H1 (cell line): Measurements from ENCODE around the gene ZBTB46. TPM values are rescaled to one million over a fixed set of nuclear protein-coding genes. Genes with fewer than 3 reads are reported as not detected.

Experiments used
- CTCF ChIA-PET: fragments of 300-600 bp; sonication (Branson Sonifier 250); formaldehyde crosslinking; loops from one replicate; lab custom pipeline; 2021; ENCODE audit not compliant: partially characterized antibody; lab: Charles Lee
- POLR2A ChIA-PET: fragments of 300-600 bp; sonication (Branson Sonifier 250); formaldehyde crosslinking; loops from one replicate; lab custom pipeline; 2021; ENCODE audit warnings: inconsistent platforms; ENCODE audit not compliant: partially characterized antibody; lab: Charles Lee
- DNase-seq, 2 experiments: peaks; one replicate each; pipeline versions ENCODE4 v3.0.0 to v3.0.0-alpha.2; 2010 to 2022; ENCODE audit warnings: low spot score in 2 of 2, low read depth in 1 of 2, mixed read lengths in 1 of 2
- FAIRE-seq: peaks from 2 replicates; lab custom pipeline; 2011; peaks lifted over from hg19 to GRCh38; lab: Jason Lieb, UNC
- H2AFZ ChIP-seq: 2 replicates; pipeline ENCODE4 v1.8.1; 2012; ENCODE audit warnings: low read length, inconsistent platforms
- H2AK5ac ChIP-seq: 2 replicates; pipeline ENCODE4 v1.6.1; 2013; ENCODE audit warnings: low read depth, low read length
- H2BK120ac ChIP-seq: replicated peaks from 2 replicates; pipeline ENCODE3; 2013; ENCODE audit warnings: low read depth, low read length, inconsistent platforms
- H2BK12ac ChIP-seq: 2 replicates; pipeline ENCODE4 v1.6.1; 2013; ENCODE audit warnings: low read depth, low read length
- H2BK15ac ChIP-seq: 2 replicates; pipeline ENCODE4 v1.6.1; 2013; ENCODE audit warnings: low read length
- H2BK20ac ChIP-seq: 2 replicates; pipeline ENCODE4 v1.6.1; 2013; ENCODE audit warnings: low read length
- H2BK5ac ChIP-seq: 2 replicates; pipeline ENCODE4 v1.6.1; 2013; ENCODE audit warnings: low read depth, low read length
- H3K14ac ChIP-seq: 2 replicates; pipeline ENCODE4 v1.6.1; 2013; ENCODE audit warnings: inconsistent platforms; ENCODE audit not compliant: insufficient read length
- H3K18ac ChIP-seq: 2 replicates; pipeline ENCODE4 v1.6.1; 2013; ENCODE audit warnings: low read length; ENCODE audit errors: extremely low read depth
- H3K23ac ChIP-seq: 2 replicates; pipeline ENCODE4 v1.6.1; 2013; ENCODE audit warnings: inconsistent platforms; ENCODE audit not compliant: insufficient read length
- H3K23me2 ChIP-seq: 2 replicates; pipeline ENCODE4 v1.6.1; 2013; ENCODE audit warnings: low read depth, low read length
- H3K27ac ChIP-seq: 2 replicates; pipeline ENCODE4 v1.6.1; 2011; ENCODE audit warnings: low read depth, low read length, inconsistent platforms
- H3K27me3 ChIP-seq, 4 experiments: replicated peaks in 1 of 4; 1 replicate in 1 of 4; 2 replicates in 3 of 4; pipeline versions ENCODE4 v1.6.1 to v1.8.1; 2011 to 2013; ENCODE audit warnings: low read length in 3 of 4, mild to moderate bottlenecking in 3 of 4, inconsistent platforms in 2 of 4, mixed read lengths in 2 of 4, moderate library complexity in 1 of 4; ENCODE audit not compliant: control insufficient read depth in 3 of 4, insufficient read depth in 3 of 4; ENCODE audit errors: extremely low read depth in 1 of 4
- H3K36me3 ChIP-seq, 4 experiments: 2 replicates each; pipeline versions ENCODE4 v1.6.1 to v1.8.1; 2011 to 2013; ENCODE audit warnings: mild to moderate bottlenecking in 4 of 4, low read length in 3 of 4, moderate library complexity in 2 of 4, control low read depth in 1 of 4, inconsistent platforms in 1 of 4; ENCODE audit not compliant: insufficient read depth in 4 of 4, control insufficient read depth in 2 of 4
- H3K4ac ChIP-seq: replicated peaks from 2 replicates; pipeline ENCODE3; 2013; ENCODE audit warnings: low read length, low read depth, mixed read lengths, inconsistent platforms; ENCODE audit not compliant: insufficient read length
- H3K4me1 ChIP-seq, 4 experiments: replicated peaks in 1 of 4; 1 replicate in 1 of 4; 2 replicates in 3 of 4; pipeline versions ENCODE4 v1.6.1 to v1.8.1; 2011 to 2013; ENCODE audit warnings: low read length in 3 of 4, inconsistent platforms in 2 of 4, mixed read lengths in 1 of 4; ENCODE audit not compliant: insufficient read depth in 4 of 4, control insufficient read depth in 3 of 4
- H3K4me2 ChIP-seq, 2 experiments: 2 replicates each; pipeline versions ENCODE4 v1.6.1 to v1.8.1; 2011 to 2013; ENCODE audit warnings: low read depth in 2 of 2, low read length in 2 of 2, control low read depth in 1 of 2, inconsistent platforms in 1 of 2, mild to moderate bottlenecking in 1 of 2; ENCODE audit not compliant: insufficient read depth in 1 of 2
- H3K4me3 ChIP-seq, 4 experiments: fragments of 200-600, 300-600 bp in 1 of 4; sonication (generic), shearing (Covaris generic), sonication (Bioruptor Twin) in 1 of 4; 2 replicates each; pipeline versions ENCODE4 v1.5.1 to v1.8.1; 2011 to 2016; ENCODE audit warnings: low read length in 4 of 4, low read depth in 3 of 4, control low read depth in 2 of 4, inconsistent platforms in 2 of 4, mild to moderate bottlenecking in 2 of 4, mixed read lengths in 1 of 4, moderate library complexity in 1 of 4; ENCODE audit not compliant: insufficient read depth in 2 of 4; ENCODE audit errors: extremely low read depth in 1 of 4
- H3K56ac ChIP-seq: replicated peaks from 2 replicates; pipeline ENCODE3; 2013; ENCODE audit warnings: low read depth, mild to moderate bottlenecking, mixed read lengths, low read length, inconsistent platforms; ENCODE audit not compliant: insufficient read length
- H3K79me1 ChIP-seq: 2 replicates; pipeline ENCODE4 v1.6.1; 2013; ENCODE audit warnings: low read depth, low read length, control low read depth
- H3K79me2 ChIP-seq, 2 experiments: 2 replicates each; pipeline versions ENCODE4 v1.6.1 to v1.8.1; 2012 to 2013; ENCODE audit warnings: low read length in 2 of 2, mild to moderate bottlenecking in 2 of 2, inconsistent platforms in 1 of 2; ENCODE audit not compliant: insufficient read depth in 2 of 2, control insufficient read depth in 1 of 2
- H3K9ac ChIP-seq, 4 experiments: replicated peaks in 1 of 4; 1 replicate in 1 of 4; 2 replicates in 3 of 4; pipeline versions ENCODE4 v1.6.1 to v1.8.1; 2011 to 2013; ENCODE audit warnings: low read depth in 3 of 4, low read length in 3 of 4, control low read depth in 2 of 4, mild to moderate bottlenecking in 2 of 4, moderate library complexity in 2 of 4, inconsistent platforms in 1 of 4; ENCODE audit errors: extremely low read depth in 1 of 4
- H3K9me3 ChIP-seq, 2 experiments: 2 replicates each; pipeline versions ENCODE4 v1.6.1 to v1.8.1; 2012 to 2013; ENCODE audit warnings: mild to moderate bottlenecking in 2 of 2, moderate library complexity in 2 of 2, control low read depth in 1 of 2, inconsistent platforms in 1 of 2, low read depth in 1 of 2, low read length in 1 of 2, mixed read lengths in 1 of 2; ENCODE audit not compliant: insufficient read depth in 2 of 2
- H4K20me1 ChIP-seq, 2 experiments: replicated peaks in 1 of 2; 2 replicates each; pipeline versions ENCODE3 to v1.8.1; 2011 to 2013; ENCODE audit warnings: inconsistent platforms in 2 of 2, low read length in 2 of 2, mild to moderate bottlenecking in 1 of 2; ENCODE audit not compliant: insufficient read depth in 2 of 2, control insufficient read depth in 1 of 2
- H4K5ac ChIP-seq: 2 replicates; pipeline ENCODE4 v1.6.1; 2013; ENCODE audit warnings: low read length, low read depth, mixed read lengths, inconsistent platforms; ENCODE audit not compliant: insufficient read length
- H4K8ac ChIP-seq: 2 replicates; pipeline ENCODE4 v1.8.0; 2013; ENCODE audit warnings: mild to moderate bottlenecking, moderate library complexity, low read length, inconsistent platforms; ENCODE audit not compliant: insufficient read depth; ENCODE audit errors: extremely low read depth
- H4K91ac ChIP-seq: replicated peaks from 2 replicates; pipeline ENCODE3; 2013; ENCODE audit warnings: low read length, mixed read lengths, inconsistent platforms; ENCODE audit not compliant: insufficient read length
- WGBS, 2 experiments: shearing (Covaris generic) in 1 of 2; methylation state at CpG; one replicate each; pipeline versions ENCODE4 v1.1.6 to v1.1.7; 2013 to 2015; ENCODE audit warnings: low lambda C conversion rate in 2 of 2, mixed read lengths in 2 of 2, inconsistent platforms in 1 of 2, low coverage in 1 of 2, missing lambda C conversion rate in 1 of 2; ENCODE audit not compliant: insufficient replicate concordance in 2 of 2, insufficient coverage in 1 of 2, insufficient read length in 1 of 2; ENCODE audit errors: extremely low coverage in 1 of 2, missing lambda C conversion rate in 1 of 2; 5-methylcytosine and 5-hydroxymethylcytosine counted together
- polyA plus RNA-seq, 7 experiments: library from polyadenylated mRNA; depleted of rRNA in 3 of 7; stranded (reverse) in 5 of 7; unstranded in 2 of 7; fragments of >200 nt in 5 of 7; fragments of 200-250 nt in 2 of 7; gene quantifications; 1 replicate in 5 of 7; 2 replicates in 1 of 7; 4 replicates in 1 of 7; pipeline versions ENCODE4 v1.2.1 to v1.2.3, GENCODE V29; 2011 to 2013; ENCODE audit warnings: missing spikeins in 2 of 7, mixed read lengths in 2 of 7
- total RNA-seq: library from RNA; stranded (reverse); fragmentation: NEBNext Ultra II Directional; extraction: Animal tissue kit (Norgen Biotek cat#: 25700); gene quantifications from 2 replicates; pipeline ENCODE4 v1.2.1, GENCODE V29; 2021
- TF ChIP-seq, protein P1 (sequence below): IDR thresholded peaks from 2 replicates; pipeline ENCODE4 v1.6.1; 2012; ENCODE audit warnings: low read length, inconsistent platforms

Gene ZBTB46
- total and polyA plus RNA-seq, 2 of the 8 experiments (the other 6 are each of a cell fraction or from before 2014, with no cell fraction given): 6.4 to 22.4 TPM

DNA sequence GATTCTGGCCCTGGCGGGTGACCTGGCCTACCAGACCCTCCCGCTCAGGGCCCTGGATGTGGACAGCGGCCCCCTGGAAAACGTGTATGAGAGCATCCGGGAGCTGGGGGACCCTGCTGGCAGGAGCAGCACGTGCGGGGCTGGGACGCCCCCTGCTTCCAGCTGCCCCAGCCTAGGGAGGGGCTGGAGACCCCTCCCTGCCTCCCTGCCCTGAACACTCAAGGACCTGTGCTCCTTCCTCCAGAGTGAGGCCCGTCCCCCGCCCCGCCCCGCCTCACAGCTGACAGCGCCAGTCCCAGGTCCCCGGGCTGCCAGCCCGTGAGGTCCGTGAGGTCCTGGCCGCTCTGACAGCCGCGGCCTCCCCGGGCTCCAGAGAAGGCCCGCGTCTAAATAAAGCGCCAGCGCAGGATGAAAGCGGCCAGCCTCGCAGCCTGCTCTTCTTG lies 92.4 kb downstream of the ZBTB46 start:
- no peak overlapping the region for H3K56ac ChIP-seq
- no peaks in the 10 kb centered on the region for H3K79me1 ChIP-seq
- peaks cover 0 to 20% (median 11%) of the 10 kb centered on the region in 4 experiments; a peak in 6 of 7 replicates for H3K4me1 ChIP-seq
- H2BK20ac ChIP-seq: no peak overlapping the region
- CTCF ChIA-PET: interaction anchor here (0.6 to 2.6 kb wide), 6 partner anchors 12 to 97 kb away, joined by 3 to 7 read pairs (median 4); no protein-coding TSS in a partner anchor
- H3K4me3 ChIP-seq: peak overlapping the region; percentile 27 to 68 (median 33); a peak in 6 of 8 replicates
- 8% methylated on average over 9 of the region's 26 CpGs; no CpG with 5 or more reads in 1 of the 2 experiments for WGBS, 2 experiments
- H2BK15ac ChIP-seq: no peak overlapping the region
- no peaks in the 10 kb centered on the region for H3K79me2 ChIP-seq
- H3K36me3 ChIP-seq: peaks cover 0 to 23% (median 7%) of the 10 kb centered on the region in 4 experiments; a peak in 5 of 8 replicates
- peaks cover 3 to 22% of the 10 kb centered on the region in 2 experiments for H4K20me1 ChIP-seq
- H3K27ac ChIP-seq: no peak overlapping the region
- no peak overlapping the region for H2BK5ac ChIP-seq
- no peak overlapping the region for H3K4ac ChIP-seq
- H2BK120ac ChIP-seq: no peak overlapping the region
- H3K27me3 ChIP-seq: peaks cover 0 to 12% (median 8%) of the 10 kb centered on the region in 4 experiments; a peak in 4 of 7 replicates
- H2AFZ ChIP-seq: no peak overlapping the region
- peak in 1 of 2 experiments; percentile 80 for DNase-seq
- H2BK12ac ChIP-seq: no peak overlapping the region
- H3K4me2 ChIP-seq: peak overlapping the region; percentile 71 to 95
- no peak overlapping the region for H3K9ac ChIP-seq
- no peak overlapping the region for H2AK5ac ChIP-seq
- H4K5ac ChIP-seq: no peak overlapping the region
- H3K23me2 ChIP-seq: peaks cover 13% of the 10 kb centered on the region; the same call in 1 of the 2 replicates
- no peak overlapping the region for H3K14ac ChIP-seq
- H4K8ac ChIP-seq: no peak overlapping the region
- no peak overlapping the region for H3K23ac ChIP-seq
- no peak for FAIRE-seq
- H3K9me3 ChIP-seq: no peaks in the 10 kb centered on the region
- H3K18ac ChIP-seq: no peak overlapping the region
- POLR2A ChIA-PET: interaction anchor here (0.6 to 3.0 kb wide), 17 partner anchors 9 to 242 kb away, joined by 3 to 16 read pairs (median 4); partner anchors contain the start of genes ARFRP1, TPD52L2 and ZGPAT
- H4K91ac ChIP-seq: no peak overlapping the region
- TF ChIP-seq, protein P1, sequence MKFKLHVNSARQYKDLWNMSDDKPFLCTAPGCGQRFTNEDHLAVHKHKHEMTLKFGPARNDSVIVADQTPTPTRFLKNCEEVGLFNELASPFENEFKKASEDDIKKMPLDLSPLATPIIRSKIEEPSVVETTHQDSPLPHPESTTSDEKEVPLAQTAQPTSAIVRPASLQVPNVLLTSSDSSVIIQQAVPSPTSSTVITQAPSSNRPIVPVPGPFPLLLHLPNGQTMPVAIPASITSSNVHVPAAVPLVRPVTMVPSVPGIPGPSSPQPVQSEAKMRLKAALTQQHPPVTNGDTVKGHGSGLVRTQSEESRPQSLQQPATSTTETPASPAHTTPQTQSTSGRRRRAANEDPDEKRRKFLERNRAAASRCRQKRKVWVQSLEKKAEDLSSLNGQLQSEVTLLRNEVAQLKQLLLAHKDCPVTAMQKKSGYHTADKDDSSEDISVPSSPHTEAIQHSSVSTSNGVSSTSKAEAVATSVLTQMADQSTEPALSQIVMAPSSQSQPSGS: no peak
